ENCODE results near the gene TTC39A.
A peak's percentile ranks its signal among the peaks of the same experiment; 100 is the strongest.
"Not testable (repeated sequence)": the region's sequence is repeated elsewhere in the genome, so short reads cannot be mapped to it uniquely, and the experiment has no call there.

TTC39A gene

GRCh38 chr1:51266791-51267190, 63.6 kb downstream of the TTC39A start:
- DNase-seq (ENCODE audit: low read depth in 2 of 2) = no peak

- DNase-seq (ENCODE audit: low read depth in 2 of 2) = no peak
Measured at GRCh38 chr1:51266181-51266580, 64.2 kb downstream of the TTC39A start.

GRCh38 chr1:51265618-51266017, 64.7 kb downstream of the TTC39A start:
- DNase-seq (ENCODE audit: low read depth in 2 of 2) = no peak

GRCh38 chr1:51264451-51264850, 65.9 kb downstream of the TTC39A start:
- peak; percentile 86 to 88 for DNase-seq (ENCODE audit: low read depth in 2 of 2)

GRCh38 chr1:51263147-51263877, 67.0 kb downstream of the TTC39A start:
- DNase-seq (ENCODE audit: low read depth in 2 of 2) = no peak

GRCh38 chr1:51255331-51255730, 75.0 kb downstream of the TTC39A start:
- DNase-seq (ENCODE audit: low read depth in 2 of 2) = no peak

- no peak for DNase-seq (ENCODE audit: low read depth in 2 of 2)
Measured at GRCh38 chr1:51253691-51254090, 76.7 kb downstream of the TTC39A start.

GRCh38 chr1:51252366-51252765, 78.0 kb downstream of the TTC39A start:
- no peak for DNase-seq (ENCODE audit: low read depth in 2 of 2)

GRCh38 chr1:51251165-51251564, 79.2 kb downstream of the TTC39A start:
- DNase-seq (ENCODE audit: low read depth in 2 of 2) = not testable (repeated sequence)

GRCh38 chr1:51250729-51251128, 79.6 kb downstream of the TTC39A start:
- not testable (repeated sequence) for DNase-seq (ENCODE audit: low read depth in 2 of 2)

GRCh38 chr1:51249445-51249844, 80.9 kb downstream of the TTC39A start:
- no peak for DNase-seq (ENCODE audit: low read depth in 2 of 2)

- no peak for DNase-seq (ENCODE audit: low read depth in 2 of 2)
Measured at GRCh38 chr1:51247499-51247898, 82.9 kb downstream of the TTC39A start.

- no peak for DNase-seq (ENCODE audit: low read depth in 2 of 2)
Measured at GRCh38 chr1:51247022-51247421, 83.3 kb downstream of the TTC39A start.

GRCh38 chr1:51242546-51242945, 87.8 kb downstream of the TTC39A start:
- no peak for DNase-seq (ENCODE audit: low read depth in 2 of 2)

GRCh38 chr1:51241119-51241518, 89.2 kb downstream of the TTC39A start:
- DNase-seq (ENCODE audit: low read depth in 2 of 2) = no peak

GRCh38 chr1:51240084-51240483, 90.3 kb downstream of the TTC39A start:
- no peak for DNase-seq (ENCODE audit: low read depth in 2 of 2)

- no peak for DNase-seq (ENCODE audit: low read depth in 2 of 2)
Measured at GRCh38 chr1:51238034-51238403, 92.3 kb downstream of the TTC39A start.

- DNase-seq (ENCODE audit: low read depth in 2 of 2) = no peak
Measured at GRCh38 chr1:51237351-51238033, 92.9 kb downstream of the TTC39A start.
